ENCODE data around the gene RPS2.

DNA sequence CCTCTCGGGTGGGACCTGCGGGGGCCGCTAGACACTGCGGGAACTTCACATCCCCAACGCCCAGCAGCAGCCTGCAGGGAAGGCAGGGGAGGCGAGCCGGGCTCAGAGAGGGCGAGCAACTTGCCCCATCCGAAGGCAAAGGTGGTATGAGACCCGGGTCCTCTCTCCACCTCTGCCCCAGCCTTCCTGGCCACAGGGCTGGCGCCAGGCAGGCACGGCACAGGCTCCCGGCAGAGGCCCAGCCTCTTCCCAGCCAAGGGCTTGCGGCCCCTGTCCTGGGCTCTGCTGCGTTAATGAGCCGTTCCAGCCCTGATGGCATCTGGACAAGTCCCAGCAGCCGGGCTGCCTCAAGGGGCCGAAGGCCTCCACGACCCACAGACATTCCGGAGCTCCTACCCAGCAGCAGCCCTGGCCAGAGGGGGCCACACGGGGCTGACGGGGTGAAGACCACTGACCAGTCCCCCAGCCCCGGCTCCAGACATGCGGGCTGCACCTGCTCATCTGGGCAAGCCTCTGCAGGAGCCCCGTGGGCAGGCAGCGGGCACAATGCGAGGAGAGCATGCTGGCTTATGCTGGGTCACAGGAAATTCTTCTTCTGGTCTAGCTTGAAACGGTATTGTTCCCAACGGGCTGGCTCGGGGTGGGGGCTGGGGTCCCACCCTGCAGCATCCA lies 45.2 kb downstream of the RPS2 start:
- TF ChIP-seq, protein P1, sequence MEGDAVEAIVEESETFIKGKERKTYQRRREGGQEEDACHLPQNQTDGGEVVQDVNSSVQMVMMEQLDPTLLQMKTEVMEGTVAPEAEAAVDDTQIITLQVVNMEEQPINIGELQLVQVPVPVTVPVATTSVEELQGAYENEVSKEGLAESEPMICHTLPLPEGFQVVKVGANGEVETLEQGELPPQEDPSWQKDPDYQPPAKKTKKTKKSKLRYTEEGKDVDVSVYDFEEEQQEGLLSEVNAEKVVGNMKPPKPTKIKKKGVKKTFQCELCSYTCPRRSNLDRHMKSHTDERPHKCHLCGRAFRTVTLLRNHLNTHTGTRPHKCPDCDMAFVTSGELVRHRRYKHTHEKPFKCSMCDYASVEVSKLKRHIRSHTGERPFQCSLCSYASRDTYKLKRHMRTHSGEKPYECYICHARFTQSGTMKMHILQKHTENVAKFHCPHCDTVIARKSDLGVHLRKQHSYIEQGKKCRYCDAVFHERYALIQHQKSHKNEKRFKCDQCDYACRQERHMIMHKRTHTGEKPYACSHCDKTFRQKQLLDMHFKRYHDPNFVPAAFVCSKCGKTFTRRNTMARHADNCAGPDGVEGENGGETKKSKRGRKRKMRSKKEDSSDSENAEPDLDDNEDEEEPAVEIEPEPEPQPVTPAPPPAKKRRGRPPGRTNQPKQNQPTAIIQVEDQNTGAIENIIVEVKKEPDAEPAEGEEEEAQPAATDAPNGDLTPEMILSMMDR (IDR thresholded peaks at IDR 0.05; ENCODE audit: poor library complexity): no peak
- TF ChIP-seq EZH2 (IDR thresholded peaks at IDR 0.05; ENCODE audit: borderline replicate concordance): no peak
- TF ChIP-seq EZH2phosphoT487 (IDR thresholded peaks at IDR 0.05; ENCODE audit: low read depth, severe bottlenecking, unreplicated experiment): no peak
